HEK293 (cell line): ENCODE data around the gene CUL9.

Experiments used
- BCL11B ChIP-seq: fragments of 450-650 bp; formaldehyde crosslinking; IDR thresholded peaks from 2 replicates; pipeline ENCODE4 v1.5.1; 2016; ENCODE audit warnings: low read depth, missing biosample characterization, missing genetic modification characterization
- IKZF3 ChIP-seq: fragments of 450-650 bp; IDR thresholded peaks from 2 replicates; pipeline ENCODE4 v1.5.0; 2018; ENCODE audit warnings: missing biosample characterization, mild to moderate bottlenecking, missing genetic modification characterization, moderate library complexity
- PRDM2 ChIP-seq: fragments of 450-650 bp; formaldehyde crosslinking; IDR thresholded peaks from 2 replicates; pipeline ENCODE4 v1.5.1; 2016; ENCODE audit warnings: missing biosample characterization, missing genetic modification characterization, borderline replicate concordance
- TRIM28 ChIP-seq: IDR thresholded peaks from 2 replicates; pipeline ENCODE4 v1.6.1; 2011; ENCODE audit warnings: low read length, control low read depth, borderline replicate concordance
- ZBTB10 ChIP-seq: fragments of 450-650 bp; formaldehyde crosslinking; IDR thresholded peaks from 2 replicates; pipeline ENCODE4 v1.5.1; 2016; ENCODE audit warnings: missing biosample characterization, missing genetic modification characterization
- ZBTB11 ChIP-seq: fragments of 450-650 bp; formaldehyde crosslinking; conservative IDR thresholded peaks from 2 replicates; pipeline ENCODE4 v1.5.1; 2016; ENCODE audit warnings: low read depth, missing biosample characterization, missing genetic modification characterization
- ZNF184 ChIP-seq: fragments of 450-650 bp; IDR thresholded peaks from 2 replicates; pipeline ENCODE4 v1.5.1; 2018; ENCODE audit warnings: missing biosample characterization, mild to moderate bottlenecking, missing genetic modification characterization
- ZNF266 ChIP-seq: fragments of 450-650 bp; formaldehyde crosslinking; IDR thresholded peaks from 2 replicates; pipeline ENCODE4 v1.5.1; 2016; ENCODE audit warnings: missing biosample characterization, missing genetic modification characterization, low read depth
- ZNF354C ChIP-seq: fragments of 450-650 bp; formaldehyde crosslinking; IDR thresholded peaks from 2 replicates; pipeline ENCODE4 v1.5.1; 2016; ENCODE audit warnings: missing biosample characterization, missing genetic modification characterization, low read depth, borderline replicate concordance
- ZNF398 ChIP-seq: fragments of 450-650 bp; formaldehyde crosslinking; IDR thresholded peaks from 2 replicates; pipeline ENCODE4 v1.5.1; 2017; ENCODE audit warnings: missing biosample characterization, missing genetic modification characterization
- ZNF530 ChIP-seq: fragments of 450-650 bp; formaldehyde crosslinking; IDR thresholded peaks from 2 replicates; pipeline ENCODE4 v1.5.1; 2016; ENCODE audit warnings: low read depth, missing biosample characterization, missing genetic modification characterization
- ZNF623 ChIP-seq: fragments of 450-650 bp; formaldehyde crosslinking; IDR thresholded peaks from 2 replicates; pipeline ENCODE4 v1.5.1; 2016; ENCODE audit warnings: missing biosample characterization, missing genetic modification characterization
- ZSCAN18 ChIP-seq: fragments of 450-650 bp; formaldehyde crosslinking; IDR thresholded peaks from 2 replicates; pipeline ENCODE4 v1.5.1; 2016; ENCODE audit warnings: missing biosample characterization, missing genetic modification characterization
- TF ChIP-seq, protein P1 (sequence below): fragments of 450-650 bp; formaldehyde crosslinking; IDR thresholded peaks from 2 replicates; pipeline ENCODE4 v1.5.1; 2016; ENCODE audit warnings: missing biosample characterization, missing genetic modification characterization

DNA sequence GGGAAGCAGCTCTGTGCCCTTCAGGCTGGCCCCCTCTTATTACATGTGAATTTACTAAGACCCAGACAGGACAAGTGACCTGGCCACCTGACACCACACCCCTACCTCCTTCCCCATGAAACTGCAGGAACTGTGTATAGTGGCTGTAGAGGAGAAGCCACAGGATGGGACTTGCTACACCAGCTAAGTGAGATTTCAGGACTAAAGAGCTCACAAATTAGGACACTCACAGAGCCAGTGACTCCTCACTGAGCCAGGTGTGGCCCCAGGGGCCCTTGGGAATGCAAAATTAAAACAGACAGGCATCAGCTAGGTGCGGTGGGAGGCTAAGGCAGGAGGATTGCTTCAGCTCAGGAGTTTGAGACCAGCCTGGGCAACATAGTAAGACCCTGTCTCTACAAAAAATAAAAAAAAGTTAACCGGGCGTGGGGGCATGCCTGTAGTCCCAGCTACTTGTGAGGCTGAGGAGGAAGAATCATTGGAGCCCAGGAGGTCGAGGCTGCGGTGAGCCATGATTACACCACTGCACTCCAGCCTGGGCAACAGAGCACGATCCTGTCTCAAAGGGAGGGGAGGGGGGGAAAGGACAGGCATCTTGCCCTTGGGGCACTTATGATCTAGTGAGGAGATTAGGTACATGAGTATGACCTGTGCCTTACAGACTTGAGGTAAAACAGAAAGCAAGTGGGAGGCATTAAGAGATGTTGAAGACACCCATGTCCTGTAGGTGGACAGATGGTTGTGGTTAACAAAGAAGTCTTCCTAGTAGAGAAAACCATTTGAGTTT, 34.1 kb upstream of the CUL9 start:
- TF ChIP-seq PRDM2 (tag by site-specific recombination), result no peak
- no peak for TF ChIP-seq ZNF530
- TF ChIP-seq, protein P1, sequence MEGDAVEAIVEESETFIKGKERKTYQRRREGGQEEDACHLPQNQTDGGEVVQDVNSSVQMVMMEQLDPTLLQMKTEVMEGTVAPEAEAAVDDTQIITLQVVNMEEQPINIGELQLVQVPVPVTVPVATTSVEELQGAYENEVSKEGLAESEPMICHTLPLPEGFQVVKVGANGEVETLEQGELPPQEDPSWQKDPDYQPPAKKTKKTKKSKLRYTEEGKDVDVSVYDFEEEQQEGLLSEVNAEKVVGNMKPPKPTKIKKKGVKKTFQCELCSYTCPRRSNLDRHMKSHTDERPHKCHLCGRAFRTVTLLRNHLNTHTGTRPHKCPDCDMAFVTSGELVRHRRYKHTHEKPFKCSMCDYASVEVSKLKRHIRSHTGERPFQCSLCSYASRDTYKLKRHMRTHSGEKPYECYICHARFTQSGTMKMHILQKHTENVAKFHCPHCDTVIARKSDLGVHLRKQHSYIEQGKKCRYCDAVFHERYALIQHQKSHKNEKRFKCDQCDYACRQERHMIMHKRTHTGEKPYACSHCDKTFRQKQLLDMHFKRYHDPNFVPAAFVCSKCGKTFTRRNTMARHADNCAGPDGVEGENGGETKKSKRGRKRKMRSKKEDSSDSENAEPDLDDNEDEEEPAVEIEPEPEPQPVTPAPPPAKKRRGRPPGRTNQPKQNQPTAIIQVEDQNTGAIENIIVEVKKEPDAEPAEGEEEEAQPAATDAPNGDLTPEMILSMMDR (tag by site-specific recombination), result no peak
- TF ChIP-seq ZNF184 (tag by site-specific recombination), result no peak
- TF ChIP-seq ZNF398 (tag by site-specific recombination), result no peak
- no peak for TF ChIP-seq ZNF623
- TF ChIP-seq TRIM28, result no peak
- no peak for TF ChIP-seq ZBTB11 (tag by site-specific recombination)
- TF ChIP-seq ZSCAN18, result no peak
- no peak for TF ChIP-seq BCL11B (tag by site-specific recombination)
- no peak for TF ChIP-seq ZNF354C
- TF ChIP-seq IKZF3, result no peak
- no peak for TF ChIP-seq ZBTB10 (tag by site-specific recombination)
- TF ChIP-seq ZNF266 (tag by site-specific recombination), result no peak
